Muscle layer of colon (tissue), 2 donors: Measurements from ENCODE around the gene KLHL22.

Experiments
- H3K27ac ChIP-seq: one replicate; pipeline ENCODE4 v1.7.0; 2013; ENCODE audit warnings: low read depth, mild to moderate bottlenecking, low read length, moderate library complexity
- H3K27me3 ChIP-seq, 2 donors: one replicate each; pipeline ENCODE4 v1.7.0; 2013; ENCODE audit warnings: low read length in 2 of 2, mild to moderate bottlenecking in 2 of 2; ENCODE audit not compliant: insufficient read depth in 2 of 2, control insufficient read depth in 1 of 2
- H3K36me3 ChIP-seq: one replicate; pipeline ENCODE4 v1.7.0; 2013; ENCODE audit warnings: mild to moderate bottlenecking, low read length; ENCODE audit not compliant: insufficient read depth
- H3K4me1 ChIP-seq: one replicate; pipeline ENCODE4 v1.7.0; 2013; ENCODE audit warnings: mild to moderate bottlenecking, low read length; ENCODE audit not compliant: insufficient read depth
- H3K4me3 ChIP-seq, 2 donors: one replicate each; pipeline ENCODE4 v1.7.0; 2013; ENCODE audit warnings: low read length in 2 of 2, low read depth in 1 of 2, mild to moderate bottlenecking in 1 of 2, moderate library complexity in 1 of 2
- H3K9ac ChIP-seq: one replicate; pipeline ENCODE4 v1.7.0; 2013; ENCODE audit warnings: low read length
- H3K9me3 ChIP-seq: one replicate; pipeline ENCODE4 v1.7.0; 2013; ENCODE audit warnings: mild to moderate bottlenecking, low read length
- donor health status: abdominal sarcoma.
- donor health status: Adenocarcinoma of cecum.

KLHL22 gene

GRCh38 chr22:20531404-20532201 lies 36.0 kb upstream of the KLHL22 start:
- Histone ChIP-seq H3K4me1 (peaks cover 49% of the 10 kb centered on the region), H3K9ac (no peak overlapping the region), H3K4me3 (no peak overlapping the region)

GRCh38 chr22:20531154-20531403 lies 35.5 kb upstream of the KLHL22 start:
- H3K27ac ChIP-seq, result peak overlapping the region; percentile 85
- H3K36me3 ChIP-seq, result no peaks in the 10 kb centered on the region
- H3K9ac ChIP-seq, result no peak overlapping the region
- H3K4me3 ChIP-seq, result no peak overlapping the region
- H3K4me1 ChIP-seq, result peaks cover 53% of the 10 kb centered on the region
- no peaks in the 10 kb centered on the region for H3K27me3 ChIP-seq
- H3K9me3 ChIP-seq, result no peaks in the 10 kb centered on the region

More at GRCh38 chr22:20531404-20532201, 36.0 kb upstream of the KLHL22 start:
- no peaks in the 10 kb centered on the region for H3K36me3 ChIP-seq
- H3K27me3 ChIP-seq, result no peaks in the 10 kb centered on the region
- H3K27ac ChIP-seq, result peak overlapping the region; percentile 85
- no peaks in the 10 kb centered on the region for H3K9me3 ChIP-seq

DNA sequence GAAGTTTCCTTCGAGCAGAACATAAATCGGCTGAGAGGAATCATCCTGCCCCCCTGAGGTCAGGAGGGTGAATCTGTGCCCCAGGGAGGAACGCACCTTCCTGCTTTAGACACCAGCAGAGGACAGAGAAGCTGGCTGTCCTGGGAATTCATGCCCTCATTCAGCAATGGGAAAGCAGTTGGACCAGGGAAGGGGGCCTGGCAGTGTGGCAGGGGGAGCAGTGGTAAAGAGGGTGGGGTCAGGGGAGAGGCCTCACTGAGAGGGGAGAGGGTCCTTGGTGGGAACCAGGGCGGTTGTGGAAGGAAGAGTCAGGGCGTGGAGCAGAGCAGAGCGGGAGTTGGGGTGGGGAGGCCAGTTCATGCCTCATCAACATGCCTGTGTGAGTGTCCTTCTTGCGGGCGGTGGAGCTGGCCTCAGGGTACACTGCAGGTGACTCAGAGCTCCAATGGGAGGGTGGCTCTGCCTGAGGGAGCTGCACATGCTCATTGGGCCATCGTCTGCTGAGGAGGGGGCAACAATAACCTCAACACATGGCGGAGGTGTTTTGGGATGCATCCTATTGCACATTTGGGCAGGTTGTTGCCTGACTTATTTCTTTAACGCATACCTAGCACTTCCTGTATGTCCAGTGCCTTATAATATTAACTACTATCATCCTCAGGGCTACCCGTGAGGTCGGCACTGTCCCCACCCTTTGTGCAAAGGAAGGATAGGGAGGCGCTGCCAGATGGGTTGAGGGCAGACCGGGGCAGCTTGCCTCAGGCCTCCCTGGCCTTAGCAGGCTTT lies 35.0 kb upstream of the KLHL22 start:
- H3K27ac ChIP-seq, result peak overlapping the region; percentile 85
- H3K36me3 ChIP-seq, result no peaks in the 10 kb centered on the region
- no peak overlapping the region for H3K9ac ChIP-seq
- no peaks in the 10 kb centered on the region for H3K27me3 ChIP-seq
- H3K9me3 ChIP-seq, result no peaks in the 10 kb centered on the region
- H3K4me1 ChIP-seq, result peaks cover 53% of the 10 kb centered on the region
- H3K4me3 ChIP-seq, result no peak overlapping the region

GRCh38 chr22:20528405-20528978 lies 32.9 kb upstream of the KLHL22 start:
- Histone ChIP-seq H3K9me3 (no peaks in the 10 kb centered on the region), H3K36me3 (no peaks in the 10 kb centered on the region), H3K4me1 (peaks cover 53% of the 10 kb centered on the region), H3K27me3 (no peaks in the 10 kb centered on the region), H3K9ac (no peak overlapping the region), H3K27ac (no peak overlapping the region), H3K4me3 (no peak overlapping the region)

- Histone ChIP-seq H3K4me3 (no peak overlapping the region), H3K27me3 (no peaks in the 10 kb centered on the region), H3K4me1 (peaks cover 48% of the 10 kb centered on the region), H3K9ac (no peak overlapping the region), H3K27ac (no peak overlapping the region), H3K36me3 (no peaks in the 10 kb centered on the region), H3K9me3 (no peaks in the 10 kb centered on the region)
Measured at GRCh38 chr22:20526628-20527355, 31.2 kb upstream of the KLHL22 start.

DNA sequence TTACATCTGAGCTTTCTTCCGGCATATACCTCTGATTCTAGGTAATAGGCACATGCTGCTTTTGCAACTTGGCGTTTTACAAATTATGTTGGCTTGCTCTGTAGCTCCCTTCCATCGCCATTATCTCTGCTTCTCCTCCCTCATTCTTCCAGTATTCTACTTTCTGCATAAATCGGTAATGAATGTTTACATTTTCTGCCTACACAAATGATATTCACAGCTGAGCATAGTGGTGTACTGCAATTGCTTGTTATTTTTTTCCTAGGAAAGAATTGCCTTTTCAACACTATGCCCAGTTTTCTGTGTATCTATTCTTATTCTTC lies 30.7 kb upstream of the KLHL22 start:
- no peaks in the 10 kb centered on the region for H3K36me3 ChIP-seq
- no peak overlapping the region for H3K9ac ChIP-seq
- no peak overlapping the region for H3K27ac ChIP-seq
- H3K9me3 ChIP-seq, result no peaks in the 10 kb centered on the region
- H3K4me3 ChIP-seq, result no peak overlapping the region
- H3K4me1 ChIP-seq, result peaks cover 43% of the 10 kb centered on the region
- H3K27me3 ChIP-seq, result no peaks in the 10 kb centered on the region

- H3K27ac ChIP-seq, result no peak overlapping the region
- H3K36me3 ChIP-seq, result peaks cover 8% of the 10 kb centered on the region
- no peak overlapping the region for H3K4me3 ChIP-seq
- no peaks in the 10 kb centered on the region for H3K27me3 ChIP-seq
- no peaks in the 10 kb centered on the region for H3K9me3 ChIP-seq
- H3K4me1 ChIP-seq, result peaks cover 32% of the 10 kb centered on the region
- H3K9ac ChIP-seq, result no peak overlapping the region
Measured at GRCh38 chr22:20525048-20525447, 29.5 kb upstream of the KLHL22 start.

- no peak overlapping the region for H3K9ac ChIP-seq
- no peak overlapping the region for H3K4me3 ChIP-seq
- no peaks in the 10 kb centered on the region for H3K9me3 ChIP-seq
- H3K27ac ChIP-seq, result no peak overlapping the region
- no peaks in the 10 kb centered on the region for H3K27me3 ChIP-seq
- H3K36me3 ChIP-seq, result peaks cover 10% of the 10 kb centered on the region
- H3K4me1 ChIP-seq, result peaks cover 35% of the 10 kb centered on the region
Measured at GRCh38 chr22:20524004-20524481, 28.4 kb upstream of the KLHL22 start.

DNA sequence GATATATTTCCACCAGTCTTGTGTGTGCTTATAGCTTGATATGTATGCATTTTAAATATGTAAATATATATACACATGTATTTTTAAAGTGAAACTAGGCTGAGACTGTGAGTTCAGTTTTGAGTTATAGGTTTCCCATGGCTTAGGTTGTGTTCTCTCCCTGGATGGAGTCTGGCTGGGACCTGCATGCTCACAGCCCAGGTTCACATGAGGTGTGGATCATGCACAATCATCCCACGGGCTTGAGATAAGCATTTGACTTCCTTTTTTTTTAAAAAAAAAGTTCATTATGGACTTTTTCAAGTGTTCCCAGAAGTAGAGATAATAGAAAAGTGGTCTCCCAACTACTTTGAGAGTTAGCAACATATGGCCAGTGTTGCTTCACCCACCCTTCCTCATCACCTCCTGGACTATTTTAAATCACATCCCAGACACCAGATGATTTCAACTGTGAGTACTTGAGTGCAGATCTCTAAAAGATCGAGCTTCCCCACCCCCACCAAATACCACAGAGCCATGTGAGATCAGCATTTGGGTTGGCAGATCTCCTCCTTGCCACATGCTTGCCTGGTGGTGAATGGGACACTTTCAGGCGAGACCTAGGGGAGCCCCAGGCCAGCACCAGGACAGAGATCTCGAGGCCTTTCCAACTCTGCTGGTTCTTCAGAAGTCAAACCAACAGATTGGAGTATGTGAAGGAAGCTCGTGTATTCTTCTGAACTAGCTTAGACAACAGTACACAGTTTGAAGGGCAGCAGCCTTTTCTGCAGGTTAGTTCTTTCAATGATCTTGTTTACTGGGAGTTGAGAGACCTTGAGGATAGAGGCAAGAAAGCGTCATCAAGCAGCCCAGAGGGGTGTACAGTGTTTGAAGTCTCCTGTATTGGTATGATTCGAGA lies 27.7 kb upstream of the KLHL22 start:
- no peak overlapping the region for H3K9ac ChIP-seq
- no peaks in the 10 kb centered on the region for H3K9me3 ChIP-seq
- peaks cover 35% of the 10 kb centered on the region for H3K4me1 ChIP-seq
- H3K27ac ChIP-seq, result no peak overlapping the region
- no peak overlapping the region for H3K4me3 ChIP-seq
- peaks cover 10% of the 10 kb centered on the region for H3K36me3 ChIP-seq
- no peaks in the 10 kb centered on the region for H3K27me3 ChIP-seq

- no peaks in the 10 kb centered on the region for H3K27me3 ChIP-seq
- H3K9ac ChIP-seq, result no peak overlapping the region
- peaks cover 10% of the 10 kb centered on the region for H3K36me3 ChIP-seq
- no peak overlapping the region for H3K4me3 ChIP-seq
- no peaks in the 10 kb centered on the region for H3K9me3 ChIP-seq
- no peak overlapping the region for H3K27ac ChIP-seq
- peaks cover 35% of the 10 kb centered on the region for H3K4me1 ChIP-seq
Measured at GRCh38 chr22:20522134-20523004, 26.8 kb upstream of the KLHL22 start.
